Activated naive CD8-positive, alpha-beta T cell treated with anti-CD3 and anti-CD28 coated beads, Interleukin-2, amount 50 U/mL, for 16 hours (primary cell): ENCODE results near the gene INTS4.
"Not testable (repeated sequence)": the region's sequence is repeated elsewhere in the genome, so short reads cannot be mapped to it uniquely, and the experiment has no call there.

Experiments
- DNase-seq: peaks from one replicate; pipeline ENCODE4 v3.0.0-alpha.2; 2020; ENCODE audit warnings: low read depth, low spot score

Gene INTS4

GRCh38 chr11:78025378-78025777 lies 30.9 kb upstream of the INTS4 start:
- DNase-seq: no peak

DNA sequence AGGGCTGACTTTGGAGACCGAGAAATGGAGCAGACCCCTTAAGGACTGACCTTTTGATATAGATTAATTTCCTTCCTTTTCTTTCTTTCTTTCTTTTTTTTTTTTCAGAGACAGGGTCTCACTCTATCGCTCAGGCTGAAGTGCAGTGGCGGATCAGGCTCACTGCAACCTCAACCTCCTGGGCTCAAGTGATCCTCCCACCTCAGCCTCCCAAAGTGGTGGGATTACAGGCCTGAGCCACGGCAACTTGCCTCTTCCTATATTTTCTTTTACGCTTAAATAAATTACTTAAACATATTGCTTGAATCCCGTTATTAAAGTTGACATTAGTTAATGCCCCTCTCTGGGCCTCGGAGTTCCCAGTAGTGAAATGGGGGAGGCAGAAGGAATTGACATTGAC lies 29.0 kb upstream of the INTS4 start:
- no peak for DNase-seq

GRCh38 chr11:78022397-78023396 lies 28.2 kb upstream of the INTS4 start, which contains the start of gene KCTD14:
Gene KCTD14, minus strand, starts transcription at chr11:78023276. Its CDS starts 27 bp downstream, at chr11:78023249.
- DNase-seq: no peak

DNA sequence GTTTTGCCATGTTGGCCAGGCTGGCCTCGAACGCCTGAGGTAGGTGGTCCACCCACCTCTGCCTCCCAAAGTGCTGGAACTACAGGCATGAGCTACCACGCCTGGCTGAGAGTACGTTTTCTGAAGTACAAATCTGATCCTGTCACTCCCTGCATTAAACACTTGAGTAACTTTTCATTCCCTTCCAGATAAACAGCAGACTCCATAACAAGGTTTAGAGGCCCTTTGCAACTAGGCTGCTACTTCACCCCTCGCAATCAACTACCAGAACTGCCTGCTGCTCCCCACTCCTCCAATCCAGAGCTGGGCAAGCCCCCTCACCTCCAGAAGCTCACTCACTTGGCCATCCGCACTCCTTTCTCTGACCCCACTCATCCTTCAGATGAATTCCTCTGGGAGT lies 27.1 kb upstream of the INTS4 start:
- no peak for DNase-seq

DNA sequence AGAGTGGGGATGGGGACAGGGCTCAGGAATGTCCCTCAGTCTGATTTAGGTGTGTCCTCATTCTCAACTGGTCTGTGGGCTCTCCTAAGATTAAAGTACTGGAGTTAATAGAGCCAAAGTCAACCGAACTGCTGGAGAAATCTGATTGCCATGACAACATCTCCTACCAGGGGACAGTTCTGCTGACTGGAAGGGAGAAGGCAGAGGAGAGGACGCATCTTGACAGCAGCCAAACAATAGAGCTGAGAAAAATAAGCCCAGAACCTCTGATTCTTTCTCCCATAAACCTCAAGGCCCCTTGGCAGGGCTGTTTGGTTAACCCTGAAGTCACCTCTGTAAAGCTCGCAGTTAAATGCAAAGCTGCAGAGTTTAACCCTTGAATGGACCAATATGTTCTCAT lies 25.8 kb upstream of the INTS4 start:
- DNase-seq: no peak

DNA sequence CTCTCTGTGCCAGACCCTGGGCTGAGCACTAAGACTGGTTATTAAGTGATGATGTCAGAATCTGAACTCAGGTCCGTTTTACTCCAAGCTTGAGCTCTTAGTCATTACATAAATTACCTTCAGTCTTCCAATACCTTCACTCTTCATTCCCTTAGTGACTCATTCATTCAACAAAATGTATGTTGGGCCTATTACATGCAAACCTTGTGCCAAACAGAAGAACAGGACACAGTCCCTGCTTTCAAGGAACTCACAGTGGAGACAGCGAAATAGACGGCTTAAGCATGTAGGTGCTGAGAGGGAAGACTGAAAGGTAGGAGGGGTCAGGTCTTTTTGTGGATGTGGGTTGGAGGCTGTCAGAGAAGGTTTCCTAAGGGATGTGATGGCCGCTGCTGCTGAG lies 25.3 kb upstream of the INTS4 start:
- DNase-seq: no peak

GRCh38 chr11:78015878-78016277 lies 21.4 kb upstream of the INTS4 start:
- no peak for DNase-seq

DNA sequence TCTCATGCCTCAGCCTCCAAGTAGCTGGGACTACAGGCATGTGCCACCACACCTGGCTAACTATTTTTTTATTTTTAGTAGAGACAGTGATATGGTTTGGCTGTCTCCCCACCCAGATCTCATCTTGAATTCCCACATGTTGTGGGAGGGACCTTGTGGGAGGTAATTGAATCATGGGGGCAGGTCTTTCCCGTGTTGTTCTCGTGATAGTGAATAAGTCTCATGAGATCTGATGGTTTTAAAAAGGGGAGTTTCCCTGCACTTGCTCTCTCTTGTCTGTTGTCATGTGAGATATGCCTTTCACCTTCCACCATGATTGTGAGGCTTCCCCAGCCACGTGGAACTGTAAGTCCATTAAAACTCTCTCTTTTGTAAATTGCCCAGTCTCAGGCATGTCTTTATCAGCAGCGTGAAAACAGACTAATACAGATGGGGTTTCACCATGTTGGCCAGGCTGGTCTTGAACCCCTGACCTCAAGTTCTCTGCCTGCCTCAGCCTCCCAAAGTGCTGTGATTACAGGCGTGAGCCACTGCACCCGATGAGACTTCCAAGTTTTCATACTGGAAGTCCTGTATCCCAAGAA lies 20.6 kb upstream of the INTS4 start:
- not testable (repeated sequence) for DNase-seq

DNA sequence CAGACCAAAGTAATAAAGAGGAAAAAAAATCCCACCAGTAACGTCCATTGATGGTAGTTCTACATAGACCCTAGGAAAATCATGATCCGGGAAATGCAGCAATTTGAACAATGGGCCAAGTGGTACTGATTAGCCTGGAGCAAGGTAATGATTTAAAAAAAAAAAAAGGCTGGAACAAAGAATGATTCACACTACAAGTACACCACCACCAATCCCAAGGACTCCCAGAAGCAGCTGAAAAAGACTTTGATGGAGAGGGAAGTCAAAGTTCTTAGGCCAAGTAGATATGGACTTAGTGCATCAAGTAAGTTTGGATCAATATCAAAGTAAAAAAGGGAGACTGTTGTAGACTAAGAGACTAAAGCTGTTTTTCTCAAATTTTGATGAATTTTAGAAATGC lies 16.8 kb upstream of the INTS4 start:
- DNase-seq: no peak

DNA sequence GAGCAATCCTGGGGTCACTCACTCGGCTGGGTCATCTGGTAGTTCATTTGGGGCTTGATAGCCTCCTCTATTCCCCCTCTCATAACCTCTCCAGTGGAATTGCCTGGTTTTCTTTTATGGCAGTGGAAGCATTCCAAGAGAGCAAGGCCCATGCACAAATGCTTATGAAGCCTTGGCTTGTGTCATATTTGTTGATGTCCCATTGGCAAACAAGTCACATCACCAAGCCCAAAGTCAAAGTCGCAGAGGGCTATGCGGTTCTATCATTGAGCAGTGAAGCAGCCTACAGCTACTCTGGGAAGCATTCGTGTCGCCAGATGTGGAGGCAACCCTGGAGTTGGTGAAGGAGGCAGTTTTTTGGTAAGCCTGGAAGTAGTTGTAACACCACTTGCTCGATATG lies 16.3 kb upstream of the INTS4 start:
- DNase-seq: no peak

DNA sequence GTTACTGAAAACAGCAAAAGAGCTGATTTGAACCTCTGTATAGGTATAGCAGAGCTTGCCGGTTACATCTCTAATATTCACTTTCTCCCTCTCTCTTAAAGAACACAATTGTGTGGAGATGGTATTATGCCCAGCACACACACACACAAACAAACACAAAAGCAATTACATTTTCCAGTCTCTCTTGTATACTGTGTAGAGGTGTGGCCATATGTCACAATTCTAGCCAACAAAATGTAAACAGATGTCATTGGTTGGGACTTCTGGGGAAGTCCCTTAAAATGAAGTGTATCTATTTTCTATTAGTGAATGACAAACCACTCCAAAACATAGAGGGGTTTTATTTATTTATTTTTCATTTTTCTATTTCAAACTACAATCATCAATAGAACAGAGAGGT lies 15.8 kb upstream of the INTS4 start:
- DNase-seq: no peak

GRCh38 chr11:78009062-78009461 lies 14.6 kb upstream of the INTS4 start:
- no peak for DNase-seq

- peak; percentile 13 for DNase-seq
Measured at GRCh38 chr11:78000193-78000592, 5.7 kb upstream of the INTS4 start.

- DNase-seq: no peak
Measured at GRCh38 chr11:77999446-78000030, 5.1 kb upstream of the INTS4 start.

- no peak for DNase-seq
Measured at GRCh38 chr11:77993902-77994301, 566 bp downstream of the INTS4 start.

GRCh38 chr11:77990981-77991380 lies 3.5 kb downstream of the INTS4 start:
- no peak for DNase-seq

GRCh38 chr11:77986456-77986855 lies 8.0 kb downstream of the INTS4 start:
- DNase-seq: not testable (repeated sequence)

- no peak for DNase-seq
Measured at GRCh38 chr11:77981346-77981947, 13.0 kb downstream of the INTS4 start.

DNA sequence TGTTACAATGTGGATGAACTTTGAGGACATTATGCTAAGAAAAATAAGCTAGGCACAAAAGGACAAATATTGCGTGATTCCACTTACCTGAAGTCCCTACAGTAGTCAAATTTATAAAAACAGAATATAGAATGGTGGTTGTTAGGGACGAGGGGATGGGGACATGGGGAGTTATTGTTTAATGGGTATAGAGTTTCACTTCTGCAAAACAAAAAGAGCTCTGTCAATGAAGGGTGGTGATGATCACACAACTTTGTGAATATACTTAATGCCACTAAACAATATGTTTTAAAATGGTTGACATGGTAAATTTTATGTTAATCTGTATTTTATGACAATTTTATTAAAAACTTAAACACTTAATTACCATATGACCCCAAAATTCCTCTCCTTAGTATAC lies 26.1 kb downstream of the INTS4 start:
- no peak for DNase-seq

GRCh38 chr11:77967753-77968152 lies 26.7 kb downstream of the INTS4 start:
- no peak for DNase-seq

- no peak for DNase-seq
Measured at GRCh38 chr11:77967121-77967520, 27.3 kb downstream of the INTS4 start.

GRCh38 chr11:77966338-77966737 lies 28.1 kb downstream of the INTS4 start:
- no peak for DNase-seq
